Uterus (tissue), 4 donors: ENCODE data around the gene RMC1. TPM values are rescaled to one million over a fixed set of nuclear protein-coding genes. Genes with fewer than 3 reads are reported as not detected.

Experiments used
- DNase-seq, 2 donors: peaks; one replicate each; pipeline ENCODE4 v3.0.0-alpha.2; 2019 to 2020
- H3K27ac ChIP-seq, 2 donors: fragments of 200-600 bp; sonication (generic); 1 replicate in 1 of 2; 2 replicates in 1 of 2; pipeline ENCODE4 v1.5.1; 2016 to 2018
- H3K27me3 ChIP-seq, 2 donors: fragments of 200-600 bp; sonication (generic); one replicate each; pipeline ENCODE4 v1.5.1; 2018 to 2019; ENCODE audit warnings: control low read depth in 1 of 2
- H3K36me3 ChIP-seq, 2 donors: fragments of 200-600 bp; sonication (generic); one replicate each; pipeline ENCODE4 v1.5.1; 2019; ENCODE audit warnings: control low read depth in 1 of 2
- H3K4me1 ChIP-seq, 2 donors: fragments of 200-600 bp; sonication (generic); one replicate each; pipeline ENCODE4 v1.5.1; 2018 to 2019; ENCODE audit warnings: control low read depth in 1 of 2
- H3K4me3 ChIP-seq, 2 donors: fragments of 200-600 bp; sonication (generic); 1 replicate in 1 of 2; 2 replicates in 1 of 2; pipeline ENCODE4 v1.5.1; 2018 to 2019; ENCODE audit warnings: mild to moderate bottlenecking in 1 of 2
- H3K9me3 ChIP-seq, 2 donors: fragments of 200-600 bp; sonication (generic); one replicate each; pipeline ENCODE4 v1.5.1; 2019; ENCODE audit warnings: control low read depth in 1 of 2
- POLR2A ChIP-seq, 2 donors: fragments of 450-650 bp; IDR thresholded peaks; one replicate each; pipeline ENCODE4 v1.6.1; 2016; ENCODE audit warnings: antibody characterized with exemption in 2 of 2, mild to moderate bottlenecking in 1 of 2, moderate library complexity in 1 of 2
- intact Hi-C: fragments of 100-400 bp; cut with DNase I; formaldehyde crosslinking; loops from one replicate; pipeline ENCODE4 v1.15.1; 2023; ENCODE audit warnings: low total_unique reads
- total RNA-seq, 4 donors: library from RNA; depleted of rRNA in 3 of 4; stranded (reverse); fragments of >200 nt in 3 of 4; gene quantifications; one replicate each; pipeline versions ENCODE4 v1.1.0 to v1.2.4, GENCODE V29; 2014 to 2023
- TF ChIP-seq, protein P1 (sequence below), 4 experiments: fragments of 200-600 bp in 2 of 4; fragments of 450-650 bp in 2 of 4; sonication (generic) in 2 of 4; IDR thresholded peaks; one replicate each; pipeline ENCODE4 v1.5.1; 2016 to 2019; ENCODE audit warnings: antibody characterized with exemption in 4 of 4, mild to moderate bottlenecking in 2 of 4, moderate library complexity in 1 of 4
- donor health status: DM: yes; HTN: yes; CAD: no.

Gene RMC1
- total RNA-seq, 4 donors from 2014 or later, result 12.9 to 56.4 (median 27.8) TPM

DNA sequence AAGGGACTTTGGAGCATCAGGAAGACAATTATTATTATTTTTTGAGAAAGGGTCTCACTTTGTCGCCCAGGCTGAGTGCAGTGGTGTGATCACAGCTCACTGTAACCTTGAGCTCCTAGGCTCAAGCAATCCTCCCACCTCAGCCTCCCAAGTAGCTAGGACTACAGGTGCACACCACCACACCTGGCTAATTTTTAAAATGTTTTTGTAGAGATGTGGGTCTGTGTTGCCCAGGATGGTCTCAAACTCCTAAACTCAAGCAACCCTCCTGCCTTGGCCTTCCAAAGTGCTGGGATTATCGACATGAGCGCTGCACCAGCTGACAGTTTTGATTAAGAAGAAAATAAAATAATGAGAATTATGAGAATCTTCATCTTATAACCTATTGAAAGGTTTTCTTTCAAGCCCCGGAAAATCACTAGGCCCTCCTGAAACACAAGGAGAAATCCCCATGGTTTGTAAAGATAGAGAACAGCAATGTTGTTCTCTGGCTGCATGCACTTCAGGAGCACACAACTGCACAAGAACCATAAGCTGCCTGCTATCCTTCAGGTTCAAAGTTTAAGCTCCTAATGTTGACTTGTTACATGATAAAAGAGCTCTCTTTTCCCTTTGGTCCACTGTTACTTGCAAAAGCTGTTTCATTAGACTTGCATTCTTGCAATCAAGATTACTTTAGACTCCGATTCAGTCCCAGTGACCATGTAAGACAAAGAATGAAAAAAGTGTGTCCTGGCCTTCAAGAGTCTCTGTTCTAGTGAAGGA lies 66.2 kb downstream of the RMC1 start:
- Histone ChIP-seq H3K27me3 (no peaks in the 10 kb centered on the region), H3K27ac (no peak overlapping the region), H3K4me3 (no peak overlapping the region), H3K9me3 (no peaks in the 10 kb centered on the region), H3K4me1 (peaks cover 0 to 5% of the 10 kb centered on the region in 2 donors), H3K36me3 (no peaks in the 10 kb centered on the region)
- intact Hi-C loops, result no loop called here
- no peak for DNase-seq
- TF ChIP-seq, protein P1, sequence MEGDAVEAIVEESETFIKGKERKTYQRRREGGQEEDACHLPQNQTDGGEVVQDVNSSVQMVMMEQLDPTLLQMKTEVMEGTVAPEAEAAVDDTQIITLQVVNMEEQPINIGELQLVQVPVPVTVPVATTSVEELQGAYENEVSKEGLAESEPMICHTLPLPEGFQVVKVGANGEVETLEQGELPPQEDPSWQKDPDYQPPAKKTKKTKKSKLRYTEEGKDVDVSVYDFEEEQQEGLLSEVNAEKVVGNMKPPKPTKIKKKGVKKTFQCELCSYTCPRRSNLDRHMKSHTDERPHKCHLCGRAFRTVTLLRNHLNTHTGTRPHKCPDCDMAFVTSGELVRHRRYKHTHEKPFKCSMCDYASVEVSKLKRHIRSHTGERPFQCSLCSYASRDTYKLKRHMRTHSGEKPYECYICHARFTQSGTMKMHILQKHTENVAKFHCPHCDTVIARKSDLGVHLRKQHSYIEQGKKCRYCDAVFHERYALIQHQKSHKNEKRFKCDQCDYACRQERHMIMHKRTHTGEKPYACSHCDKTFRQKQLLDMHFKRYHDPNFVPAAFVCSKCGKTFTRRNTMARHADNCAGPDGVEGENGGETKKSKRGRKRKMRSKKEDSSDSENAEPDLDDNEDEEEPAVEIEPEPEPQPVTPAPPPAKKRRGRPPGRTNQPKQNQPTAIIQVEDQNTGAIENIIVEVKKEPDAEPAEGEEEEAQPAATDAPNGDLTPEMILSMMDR (IDR thresholded peaks at IDR 0.05), result no peak
- no peak for TF ChIP-seq POLR2A (IDR thresholded peaks at IDR 0.05)

- Histone ChIP-seq H3K4me1 (peaks cover 0 to 5% of the 10 kb centered on the region in 2 donors), H3K27ac (no peak overlapping the region), H3K27me3 (no peaks in the 10 kb centered on the region), H3K4me3 (no peak overlapping the region), H3K9me3 (no peaks in the 10 kb centered on the region), H3K36me3 (no peaks in the 10 kb centered on the region)
- TF ChIP-seq POLR2A (IDR thresholded peaks at IDR 0.05), result no peak
- TF ChIP-seq, protein P1 (IDR thresholded peaks at IDR 0.05), result no peak
- intact Hi-C loops, result no loop called here
- DNase-seq, result no peak
Observed at GRCh38 chr18:23570912-23571504, 67.7 kb downstream of the RMC1 start.

DNA sequence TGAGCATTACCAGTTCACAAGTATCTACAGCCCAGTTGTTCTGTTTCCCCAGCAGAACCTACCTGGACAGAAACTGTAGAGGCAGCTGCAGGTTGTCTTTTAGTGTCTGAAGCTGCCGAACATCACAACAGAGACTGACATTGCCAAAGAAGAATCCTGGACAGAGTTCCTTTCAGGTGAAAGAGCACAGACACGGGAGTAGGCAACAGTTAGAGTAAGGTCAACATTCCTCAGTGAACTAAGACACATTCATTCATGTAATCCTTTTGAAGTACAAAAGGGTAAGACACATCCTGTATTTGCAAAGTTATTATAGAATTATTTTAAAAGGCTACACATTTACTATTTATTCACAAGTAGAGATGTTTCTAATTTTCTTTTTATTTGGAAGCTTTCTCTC lies 68.7 kb downstream of the RMC1 start:
- Histone ChIP-seq H3K4me3 (no peak overlapping the region), H3K27me3 (no peaks in the 10 kb centered on the region), H3K36me3 (no peaks in the 10 kb centered on the region), H3K4me1 (peaks cover 0 to 5% of the 10 kb centered on the region in 2 donors), H3K27ac (no peak overlapping the region), H3K9me3 (no peaks in the 10 kb centered on the region)
- no peak for TF ChIP-seq POLR2A (IDR thresholded peaks at IDR 0.05)
- TF ChIP-seq, protein P1 (IDR thresholded peaks at IDR 0.05), result no peak
- DNase-seq, result no peak
- intact Hi-C loops, result no loop called here

DNA sequence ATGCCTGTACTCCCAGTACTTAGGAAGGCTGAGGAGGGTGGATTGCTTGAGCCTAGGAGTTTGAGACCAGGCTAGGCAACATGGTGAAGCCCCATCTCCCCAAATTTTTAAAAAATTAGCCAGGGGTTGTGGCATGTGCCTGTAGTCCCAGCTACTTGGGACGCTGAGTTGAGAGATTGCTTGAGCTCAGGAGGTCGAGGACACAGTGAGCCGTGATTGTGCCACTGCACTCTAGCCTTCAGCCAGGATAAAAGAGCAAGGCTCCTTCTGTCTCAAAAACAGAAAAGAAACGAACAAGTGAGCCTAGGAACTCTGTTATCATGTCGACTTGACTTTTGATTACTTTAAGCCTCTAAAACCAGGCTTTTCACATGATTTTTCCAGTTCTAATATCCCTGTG lies 69.3 kb downstream of the RMC1 start:
- Histone ChIP-seq H3K27ac (no peak overlapping the region), H3K4me1 (peaks cover 0 to 5% of the 10 kb centered on the region in 2 donors), H3K4me3 (no peak overlapping the region), H3K9me3 (no peaks in the 10 kb centered on the region), H3K27me3 (no peaks in the 10 kb centered on the region), H3K36me3 (no peaks in the 10 kb centered on the region)
- intact Hi-C loops, result no loop called here
- TF ChIP-seq, protein P1 (IDR thresholded peaks at IDR 0.05), result no peak
- no peak for TF ChIP-seq POLR2A (IDR thresholded peaks at IDR 0.05)
- no peak for DNase-seq

DNA sequence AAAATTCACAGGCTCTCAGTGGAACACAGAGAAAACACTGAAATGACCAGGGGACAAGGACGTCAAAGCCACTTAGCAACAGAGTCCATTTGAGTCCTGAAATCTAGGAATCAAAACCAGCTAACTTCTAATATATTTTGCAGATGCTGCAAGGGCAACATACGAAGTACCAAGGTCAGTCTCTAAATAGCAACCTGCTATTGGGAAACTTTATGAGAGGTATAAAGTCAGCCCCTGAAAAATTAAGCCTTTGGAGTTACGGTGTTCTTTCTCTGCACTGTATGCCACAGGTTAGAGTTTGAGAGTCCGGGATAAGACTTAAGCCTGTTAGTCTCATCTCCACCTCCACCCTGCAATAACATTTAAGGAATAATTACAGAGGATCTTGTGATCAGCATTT lies 69.7 kb downstream of the RMC1 start:
- Histone ChIP-seq H3K4me3 (no peak overlapping the region), H3K27me3 (no peaks in the 10 kb centered on the region), H3K27ac (no peak overlapping the region), H3K36me3 (no peaks in the 10 kb centered on the region), H3K9me3 (no peaks in the 10 kb centered on the region), H3K4me1 (peaks cover 0 to 5% of the 10 kb centered on the region in 2 donors)
- no peak for TF ChIP-seq POLR2A (IDR thresholded peaks at IDR 0.05)
- TF ChIP-seq, protein P1 (IDR thresholded peaks at IDR 0.05), result no peak
- DNase-seq, result no peak
- intact Hi-C loops, result no loop called here
